Nephron progenitor cell (in vitro differentiated cells): ENCODE measurements around the gene ATN1.
A peak's percentile ranks its signal among the peaks of the same experiment; 100 is the strongest.

Experiments used
- DNase-seq: peaks from one replicate; pipeline ENCODE4 v3.0.0; 2021
- H3K27ac Mint-ChIP-seq: 2 replicates; pipeline ENCODE4 v1.8.0; 2021; ENCODE audit warnings: mild to moderate bottlenecking, moderate library complexity, mixed read lengths
- H3K27me3 Mint-ChIP-seq: 2 replicates; pipeline ENCODE4 v1.8.0; 2021; ENCODE audit warnings: mild to moderate bottlenecking, low read depth, mixed read lengths; ENCODE audit not compliant: poor library complexity
- H3K36me3 Mint-ChIP-seq: 2 replicates; pipeline ENCODE4 v1.8.0; 2021; ENCODE audit warnings: low read depth, mixed read lengths
- H3K4me1 Mint-ChIP-seq: 2 replicates; pipeline ENCODE4 v1.8.0; 2021; ENCODE audit warnings: mixed read lengths
- H3K4me3 Mint-ChIP-seq: 2 replicates; pipeline ENCODE4 v1.8.0; 2021; ENCODE audit warnings: mild to moderate bottlenecking, moderate library complexity, mixed read lengths
- H3K9me3 Mint-ChIP-seq: 2 replicates; pipeline ENCODE4 v1.8.0; 2021; ENCODE audit warnings: mild to moderate bottlenecking, moderate library complexity, mixed read lengths
- CTCF ChIP-seq: fragments of 200-600 bp; sonication (generic); IDR thresholded peaks from 2 replicates; pipeline ENCODE4 v1.5.0; 2021; ENCODE audit warnings: antibody characterized with exemption

ATN1 gene

DNA sequence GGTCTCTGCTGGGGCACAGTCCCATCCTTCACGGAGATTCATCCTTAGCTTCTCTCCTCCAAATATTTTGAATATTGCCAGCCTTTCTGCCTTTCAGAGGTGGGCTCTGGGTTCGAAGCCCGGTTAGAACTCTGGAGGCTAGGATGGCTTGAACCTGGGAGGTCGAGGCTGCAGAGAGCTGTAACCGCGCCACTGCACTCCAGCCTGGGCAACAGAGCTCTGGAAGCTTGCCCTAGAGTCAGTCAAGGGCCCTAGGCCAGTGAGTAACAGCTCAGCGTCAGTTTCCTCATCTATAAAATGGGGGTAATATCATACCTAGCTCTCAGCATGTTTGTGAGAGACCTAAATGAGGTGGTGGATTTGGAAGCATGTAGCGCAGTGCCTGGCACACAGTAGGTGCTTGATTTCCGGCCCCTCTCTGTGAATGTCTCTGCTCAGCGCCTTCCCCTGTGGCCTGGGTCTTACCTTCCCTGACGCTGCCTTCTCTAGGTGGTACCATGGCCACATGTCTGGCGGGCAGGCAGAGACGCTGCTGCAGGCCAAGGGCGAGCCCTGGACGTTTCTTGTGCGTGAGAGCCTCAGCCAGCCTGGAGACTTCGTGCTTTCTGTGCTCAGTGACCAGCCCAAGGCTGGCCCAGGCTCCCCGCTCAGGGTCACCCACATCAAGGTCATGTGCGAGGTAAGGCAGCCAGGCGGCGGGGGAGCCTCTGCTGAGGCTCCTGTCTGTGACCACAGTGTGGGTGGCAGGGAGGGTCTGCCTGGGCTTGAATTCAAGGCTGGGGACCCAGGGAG, 26.8 kb downstream of the ATN1 start:
- Mint-ChIP-seq H3K9me3 (no peaks in the 10 kb centered on the region), H3K4me3 (no peak overlapping the region), H3K27ac (peak overlapping the region; percentile 82), H3K4me1 (peaks cover 61% of the 10 kb centered on the region), H3K27me3 (peaks cover 2% of the 10 kb centered on the region), H3K36me3 (no peaks in the 10 kb centered on the region)
- no peak for DNase-seq
- no peak for TF ChIP-seq CTCF

DNA sequence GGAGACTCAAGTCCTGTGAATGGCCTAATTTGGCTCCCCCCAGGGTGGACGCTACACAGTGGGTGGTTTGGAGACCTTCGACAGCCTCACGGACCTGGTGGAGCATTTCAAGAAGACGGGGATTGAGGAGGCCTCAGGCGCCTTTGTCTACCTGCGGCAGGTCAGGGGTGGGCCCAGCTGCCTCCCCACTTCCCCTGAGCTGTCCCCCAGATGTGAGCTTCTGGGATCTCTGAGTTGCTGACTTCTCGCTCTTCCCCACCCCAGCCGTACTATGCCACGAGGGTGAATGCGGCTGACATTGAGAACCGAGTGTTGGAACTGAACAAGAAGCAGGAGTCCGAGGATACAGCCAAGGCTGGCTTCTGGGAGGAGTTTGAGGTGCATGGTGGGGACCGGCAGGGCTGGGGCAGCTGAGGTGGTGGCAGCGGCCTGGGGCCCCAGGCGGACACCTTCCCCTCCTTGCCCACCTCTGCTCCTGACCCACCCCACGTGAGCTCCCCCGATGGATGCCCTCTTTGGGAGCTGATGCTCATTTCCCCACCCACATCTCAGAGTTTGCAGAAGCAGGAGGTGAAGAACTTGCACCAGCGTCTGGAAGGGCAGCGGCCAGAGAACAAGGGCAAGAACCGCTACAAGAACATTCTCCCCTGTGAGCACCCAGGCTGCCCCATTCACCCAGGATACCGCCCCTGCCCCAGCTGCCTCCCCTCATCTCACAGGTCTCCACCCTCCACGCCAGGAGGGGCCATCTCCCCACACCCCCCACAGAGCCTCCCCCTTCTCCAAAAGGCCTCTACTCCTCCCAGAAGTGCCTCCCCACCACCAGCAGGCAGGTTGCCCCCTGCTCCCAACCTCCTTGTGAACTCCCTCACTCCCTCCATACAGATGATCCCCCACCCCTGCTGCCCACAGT, 27.6 kb downstream of the ATN1 start:
- Mint-ChIP-seq H3K4me3 (no peak overlapping the region), H3K27me3 (peaks cover 2% of the 10 kb centered on the region), H3K4me1 (peaks cover 58% of the 10 kb centered on the region), H3K9me3 (no peaks in the 10 kb centered on the region), H3K36me3 (no peaks in the 10 kb centered on the region), H3K27ac (no peak overlapping the region)
- TF ChIP-seq CTCF, result no peak
- DNase-seq, result no peak

DNA sequence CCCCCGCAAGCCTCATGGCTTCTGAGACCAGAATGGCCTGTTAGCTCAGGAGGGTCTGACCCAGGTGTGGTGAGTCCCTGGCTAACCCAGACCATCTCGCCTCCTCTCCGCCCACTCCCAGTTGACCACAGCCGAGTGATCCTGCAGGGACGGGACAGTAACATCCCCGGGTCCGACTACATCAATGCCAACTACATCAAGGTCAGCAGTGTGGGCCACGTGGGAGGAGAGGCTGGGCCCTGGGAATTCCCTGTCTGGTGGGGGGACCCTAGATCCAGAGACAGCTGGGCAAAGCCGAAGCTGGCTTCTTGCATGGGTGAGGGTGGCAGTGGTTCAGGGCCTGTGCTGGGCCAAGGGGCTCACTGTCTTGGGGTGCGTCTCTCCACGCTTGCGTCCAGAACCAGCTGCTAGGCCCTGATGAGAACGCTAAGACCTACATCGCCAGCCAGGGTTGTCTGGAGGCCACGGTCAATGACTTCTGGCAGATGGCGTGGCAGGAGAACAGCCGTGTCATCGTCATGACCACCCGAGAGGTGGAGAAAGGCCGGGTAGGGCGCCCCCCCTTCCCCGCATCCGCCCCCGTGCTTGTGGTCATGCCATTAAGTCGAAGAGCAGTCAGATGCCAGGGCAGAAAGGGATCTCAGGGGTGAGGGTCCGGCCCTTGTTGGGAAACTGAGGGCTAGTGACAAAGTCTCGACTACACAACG, 28.4 kb downstream of the ATN1 start:
- no peaks in the 10 kb centered on the region for H3K36me3 Mint-ChIP-seq
- H3K4me3 Mint-ChIP-seq, result no peak overlapping the region
- H3K9me3 Mint-ChIP-seq, result no peaks in the 10 kb centered on the region
- H3K27me3 Mint-ChIP-seq, result peaks cover 2% of the 10 kb centered on the region
- H3K4me1 Mint-ChIP-seq, result peaks cover 65% of the 10 kb centered on the region
- DNase-seq, result no peak
- H3K27ac Mint-ChIP-seq, result no peak overlapping the region
- no peak for TF ChIP-seq CTCF

GRCh38 chr12:6957151-6957701, 29.5 kb downstream of the ATN1 start:
- H3K27ac Mint-ChIP-seq, result peak overlapping the region; percentile 85
- TF ChIP-seq CTCF, result no peak
- peaks cover 2% of the 10 kb centered on the region for H3K27me3 Mint-ChIP-seq

DNA sequence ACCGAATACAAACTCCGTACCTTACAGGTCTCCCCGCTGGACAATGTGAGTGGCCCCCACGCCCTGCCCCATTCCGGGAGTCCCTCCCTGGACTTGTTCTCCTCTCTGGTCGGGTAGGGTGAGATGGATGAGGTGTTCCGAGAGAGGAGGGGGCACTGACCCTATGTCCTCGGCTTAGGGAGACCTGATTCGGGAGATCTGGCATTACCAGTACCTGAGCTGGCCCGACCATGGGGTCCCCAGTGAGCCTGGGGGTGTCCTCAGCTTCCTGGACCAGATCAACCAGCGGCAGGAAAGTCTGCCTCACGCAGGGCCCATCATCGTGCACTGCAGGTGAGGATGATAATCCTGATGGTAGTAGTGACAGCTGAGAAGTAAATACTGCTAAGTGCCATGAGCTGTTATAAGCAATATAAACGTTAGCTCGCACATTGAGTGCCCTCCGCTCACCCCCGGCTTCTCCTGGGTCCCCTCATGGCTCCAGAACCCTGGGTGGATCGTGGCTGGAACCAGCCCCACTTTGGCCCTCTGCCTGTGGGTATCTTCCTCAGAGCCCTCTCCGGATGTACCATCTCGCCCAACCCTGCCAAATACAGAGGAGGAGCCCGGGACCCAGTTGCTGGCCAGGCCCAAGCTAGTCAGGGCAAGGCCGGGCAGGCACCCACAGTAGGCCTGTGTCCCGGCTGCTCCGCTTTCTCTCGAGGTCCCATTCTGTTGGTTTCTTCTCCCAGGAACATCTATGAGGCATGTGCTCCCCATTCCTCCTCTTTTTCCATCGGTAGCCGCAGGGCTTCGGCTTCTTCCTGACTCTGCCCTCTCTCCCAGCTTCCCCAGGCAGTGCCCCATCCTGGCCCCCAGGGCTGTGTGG, 30.2 kb downstream of the ATN1 start:
- H3K27ac Mint-ChIP-seq, result peak overlapping the region; percentile 13
- DNase-seq, result no peak
- peaks cover 71% of the 10 kb centered on the region for H3K4me1 Mint-ChIP-seq
- H3K27me3 Mint-ChIP-seq, result peaks cover 2% of the 10 kb centered on the region
- H3K36me3 Mint-ChIP-seq, result no peaks in the 10 kb centered on the region
- no peak overlapping the region for H3K4me3 Mint-ChIP-seq
- no peak for TF ChIP-seq CTCF
- H3K9me3 Mint-ChIP-seq, result no peaks in the 10 kb centered on the region

More at GRCh38 chr12:6957151-6957701, 29.5 kb downstream of the ATN1 start:
- no peaks in the 10 kb centered on the region for H3K9me3 Mint-ChIP-seq
- no peaks in the 10 kb centered on the region for H3K36me3 Mint-ChIP-seq
- H3K4me1 Mint-ChIP-seq, result peaks cover 71% of the 10 kb centered on the region
- DNase-seq, result no peak
- no peak overlapping the region for H3K4me3 Mint-ChIP-seq
